ENCODE results near the gene HDAC4. TPM values are rescaled to one million over a fixed set of nuclear protein-coding genes. Genes with fewer than 3 reads are reported as not detected.

HDAC4 gene
- total and polyA plus RNA-seq, 2 of the 8 experiments (the other 6 are each of a cell fraction or from before 2014, with no cell fraction given): 15.4 to 31.5 TPM

DNA sequence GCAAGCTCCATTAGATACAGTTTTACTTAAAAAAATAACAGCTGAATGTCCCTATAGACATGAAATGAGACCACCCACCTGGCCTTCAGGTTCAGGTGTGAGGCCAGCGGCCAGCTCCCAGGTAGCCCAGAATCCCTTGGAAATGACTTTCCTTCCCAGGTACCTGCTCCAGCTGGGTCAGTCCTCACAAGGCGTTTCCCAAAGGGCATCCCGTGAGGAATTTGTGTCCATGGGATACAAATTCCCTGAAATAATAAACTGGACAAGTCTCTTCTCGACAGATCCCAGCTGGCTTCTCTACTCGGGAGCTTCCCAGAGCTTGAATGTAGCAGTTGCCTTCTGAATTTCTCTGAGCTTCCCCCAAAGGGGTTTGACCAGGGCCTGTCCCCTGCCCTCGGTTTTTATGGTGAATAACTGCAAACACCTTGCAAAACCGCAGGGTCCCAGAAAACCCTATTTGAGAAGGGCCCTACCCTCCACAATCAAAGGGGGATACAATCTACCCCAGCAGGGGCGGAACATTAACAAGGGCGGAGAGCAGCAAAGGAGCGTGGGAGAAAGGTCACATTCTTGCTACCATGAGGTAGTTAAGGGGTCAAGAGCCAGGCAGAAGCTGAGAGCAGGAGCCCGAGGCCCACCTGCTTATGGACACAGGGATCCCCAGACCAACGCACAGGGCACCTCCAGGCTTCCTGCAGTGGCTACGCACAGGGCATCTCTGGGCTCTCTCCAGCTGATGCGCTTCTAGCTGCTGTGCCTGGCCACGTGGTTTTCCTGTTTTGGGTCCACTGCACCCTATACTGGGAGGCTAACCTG lies 107.7 kb downstream of the HDAC4 start:
- Histone ChIP-seq H2BK5ac (ENCODE audit: low read depth, low read length) (no peak overlapping the region; the same call in 1 of the 2 replicates), H3K18ac (ENCODE audit: extremely low read depth, low read length) (no peak overlapping the region; the same call in 1 of the 2 replicates), H4K8ac (ENCODE audit: extremely low read depth, insufficient read depth, low read length) (no peak overlapping the region), H2BK120ac (replicated peaks; ENCODE audit: low read depth, low read length) (no peak overlapping the region), H3K79me2 (ENCODE audit: control insufficient read depth in 1 of 2, insufficient read depth in 2 of 2, low read length in 2 of 2) (peaks cover 0 to 64% of the 10 kb centered on the region in 2 experiments; a peak in 3 of 4 replicates), H2AFZ (ENCODE audit: low read length) (no peak overlapping the region), H3K4me3 (ENCODE audit: extremely low read depth in 1 of 4, insufficient read depth in 2 of 4, low read depth in 3 of 4, low read length in 4 of 4) (no peak overlapping the region), H3K27ac (ENCODE audit: low read depth, low read length) (no peak overlapping the region), H2BK20ac (ENCODE audit: low read length) (peak overlapping the region; percentile 51; the same call in 1 of the 2 replicates), H3K56ac (replicated peaks; ENCODE audit: insufficient read length, low read depth, low read length) (no peak overlapping the region), H3K9ac (replicated peaks in 1 of 4; ENCODE audit: extremely low read depth in 1 of 4, low read depth in 3 of 4, low read length in 3 of 4) (no peak overlapping the region), H4K5ac (ENCODE audit: insufficient read length, low read depth, low read length) (no peak overlapping the region), H2BK12ac (ENCODE audit: low read depth, low read length) (peak overlapping the region; percentile 93), H3K79me1 (ENCODE audit: low read depth, low read length) (peaks cover 11% of the 10 kb centered on the region), H2BK15ac (ENCODE audit: low read length) (0 out of 2 replicates have a peak overlapping the region, but pooled peaks have one; percentile 53), H4K20me1 (replicated peaks in 1 of 2; ENCODE audit: control insufficient read depth in 1 of 2, insufficient read depth in 2 of 2, low read length in 2 of 2) (peaks cover 0 to 9% of the 10 kb centered on the region in 2 experiments), H3K4me1 (replicated peaks in 1 of 4; ENCODE audit: control insufficient read depth in 3 of 4, insufficient read depth in 4 of 4, low read length in 3 of 4) (peaks cover 28 to 62% (median 46%) of the 10 kb centered on the region in 4 experiments), H3K4ac (replicated peaks; ENCODE audit: insufficient read length, low read depth, low read length) (no peak overlapping the region), H3K23ac (ENCODE audit: insufficient read length) (no peak overlapping the region), H4K91ac (replicated peaks; ENCODE audit: insufficient read length, low read length) (peak overlapping the region; percentile 67), H3K27me3 (replicated peaks in 1 of 4; ENCODE audit: control insufficient read depth in 3 of 4, extremely low read depth in 1 of 4, insufficient read depth in 3 of 4, low read length in 3 of 4) (no peaks in the 10 kb centered on the region), H3K14ac (ENCODE audit: insufficient read length) (no peak overlapping the region), H3K4me2 (ENCODE audit: insufficient read depth in 1 of 2, low read depth in 2 of 2, low read length in 2 of 2) (no peak overlapping the region; a peak in 1 of 4 replicates), H3K9me3 (ENCODE audit: insufficient read depth in 2 of 2, low read depth in 1 of 2, low read length in 1 of 2) (no peaks in the 10 kb centered on the region), H3K36me3 (ENCODE audit: control insufficient read depth in 2 of 4, insufficient read depth in 4 of 4, low read length in 3 of 4) (no peaks in the 10 kb centered on the region), H3K23me2 (ENCODE audit: low read depth, low read length) (no peaks in the 10 kb centered on the region), H2AK5ac (ENCODE audit: low read depth, low read length) (no peak overlapping the region)
- ChIA-PET CTCF (ENCODE audit: partially characterized antibody) (interaction anchor here (0.8 to 8.0 kb wide), 9 partner anchors 9 to 148 kb away, joined by 3 to 44 read pairs (median 4); no protein-coding TSS in a partner anchor), POLR2A (ENCODE audit: partially characterized antibody) (interaction anchor here (0.9 to 2.0 kb wide), 2 partner anchors 14 to 29 kb away, joined by 3 to 5 read pairs; no protein-coding TSS in a partner anchor)
- no peak for TF ChIP-seq JUND (IDR thresholded peaks at IDR 0.05; ENCODE audit: low read length)
- TF ChIP-seq TCF12 (IDR thresholded peaks at IDR 0.05; ENCODE audit: low read depth, low read length): no peak
- TF ChIP-seq, protein P1, sequence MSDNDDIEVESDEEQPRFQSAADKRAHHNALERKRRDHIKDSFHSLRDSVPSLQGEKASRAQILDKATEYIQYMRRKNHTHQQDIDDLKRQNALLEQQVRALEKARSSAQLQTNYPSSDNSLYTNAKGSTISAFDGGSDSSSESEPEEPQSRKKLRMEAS (IDR thresholded peaks at IDR 0.05): no peak
- no peak for TF ChIP-seq SP1 (IDR thresholded peaks at IDR 0.05; ENCODE audit: low read depth, low read length)
- TF ChIP-seq RFX5 (IDR thresholded peaks at IDR 0.05; ENCODE audit: borderline replicate concordance, low read depth, low read length): no peak
- no peak for TF ChIP-seq FOSL1 (IDR thresholded peaks at IDR 0.05; ENCODE audit: insufficient read depth, low read depth, low read length)
- TF ChIP-seq CEBPB (IDR thresholded peaks at IDR 0.05; ENCODE audit: low read depth, low read length): no peak
- no peak for TF ChIP-seq TBP (IDR thresholded peaks at IDR 0.05; ENCODE audit: low read depth, low read length)
- TF ChIP-seq KDM5A (IDR thresholded peaks at IDR 0.05; ENCODE audit: low read length): no peak
- TF ChIP-seq RBBP5 (IDR thresholded peaks at IDR 0.05; ENCODE audit: borderline replicate concordance, low read depth, low read length): no peak
- no peak for TF ChIP-seq CBX8 (IDR thresholded peaks at IDR 0.05; ENCODE audit: borderline replicate concordance, low read depth, low read length)
- WGBS, 2 experiments (ENCODE audit: extremely low coverage in 1 of 2, insufficient coverage in 1 of 2, insufficient read length in 1 of 2, insufficient replicate concordance in 2 of 2, low coverage in 1 of 2, low lambda C conversion rate in 2 of 2, missing lambda C conversion rate in 1 of 2): 87% methylated on average over 15 of the region's 15 CpGs; no CpG with 5 or more reads in 1 of the 2 experiments
- FAIRE-seq: no peak
- DNase-seq (ENCODE audit: low read depth in 1 of 2, low spot score in 2 of 2): no peak

Data from H1 (cell line).